Islet of Langerhans (tissue), 1 donor: ENCODE measurements around the gene C16orf82.
"Not testable (repeated sequence)": the region's sequence is repeated elsewhere in the genome, so short reads cannot be mapped to it uniquely, and the experiment has no call there.

ENCODE experiments used
- FAIRE-seq: peaks from one replicate; lab custom pipeline; 2011; peaks lifted over from hg19 to GRCh38; lab: Jason Lieb, UNC

The C16orf82 gene

DNA sequence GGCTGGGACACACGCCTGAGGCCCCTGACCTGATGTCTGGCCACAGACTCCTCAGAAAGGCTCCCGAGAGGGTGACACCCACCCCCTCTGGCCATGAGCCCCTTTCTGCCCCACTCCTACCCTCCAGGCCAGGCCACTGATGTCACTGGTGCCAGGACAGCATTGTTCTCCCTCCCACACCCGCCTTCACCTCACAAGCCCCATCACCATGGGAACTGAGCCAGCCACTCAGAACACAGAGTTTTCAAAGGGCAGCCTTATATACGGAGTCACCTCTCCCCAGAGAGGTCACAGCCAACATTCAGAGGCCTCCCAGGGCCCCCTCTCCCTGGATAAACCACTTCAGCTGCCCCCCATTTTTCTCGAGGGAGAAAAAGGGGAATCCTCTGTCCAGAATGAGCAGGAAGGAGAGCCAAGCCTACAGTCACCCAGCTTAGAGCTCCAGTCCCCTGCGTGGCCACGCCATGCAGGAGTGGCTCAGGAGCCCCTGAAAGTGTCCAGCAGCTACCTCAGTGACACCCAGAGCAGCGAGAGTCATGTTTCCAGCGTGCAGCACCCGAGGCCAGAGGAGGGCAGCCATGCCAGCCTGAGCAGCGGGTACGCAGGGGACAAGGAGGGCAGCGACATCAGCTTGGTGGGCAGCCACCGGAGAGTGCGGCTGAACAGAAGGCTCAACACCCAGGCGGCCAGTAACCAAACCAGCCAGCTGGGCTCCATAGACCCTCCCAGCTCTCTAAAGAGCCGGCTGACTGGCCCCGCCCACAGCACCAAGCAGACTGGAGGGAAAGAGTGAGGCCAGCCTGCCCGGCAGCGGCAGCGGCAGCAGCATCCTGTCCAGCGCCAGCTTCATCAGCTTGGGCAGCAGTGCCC lies at the start of gene C16orf82:
Gene C16orf82, plus strand, starts transcription at position 260 of the 870 bp plus-strand sequence.
- no peak for FAIRE-seq

DNA sequence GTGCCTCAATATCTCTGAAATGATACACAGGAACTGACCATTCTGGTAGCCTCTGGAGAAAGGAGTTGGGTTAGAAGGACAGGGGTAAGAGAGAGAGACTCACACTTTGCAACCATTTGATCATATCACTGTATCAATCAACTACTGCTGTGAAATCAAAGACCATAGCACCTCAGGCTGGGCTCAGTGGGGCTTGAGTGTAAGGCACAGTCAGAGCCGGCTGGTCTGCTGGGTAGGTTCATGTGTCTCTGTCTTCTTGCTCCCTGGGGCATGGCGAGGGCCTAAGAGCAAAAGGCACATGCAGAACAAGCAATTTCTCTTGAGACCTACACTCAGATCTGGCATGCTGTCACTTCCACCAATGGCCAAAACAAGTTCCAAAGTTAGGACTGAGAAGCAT lies 46.7 kb upstream of the C16orf82 start:
- FAIRE-seq = no peak

DNA sequence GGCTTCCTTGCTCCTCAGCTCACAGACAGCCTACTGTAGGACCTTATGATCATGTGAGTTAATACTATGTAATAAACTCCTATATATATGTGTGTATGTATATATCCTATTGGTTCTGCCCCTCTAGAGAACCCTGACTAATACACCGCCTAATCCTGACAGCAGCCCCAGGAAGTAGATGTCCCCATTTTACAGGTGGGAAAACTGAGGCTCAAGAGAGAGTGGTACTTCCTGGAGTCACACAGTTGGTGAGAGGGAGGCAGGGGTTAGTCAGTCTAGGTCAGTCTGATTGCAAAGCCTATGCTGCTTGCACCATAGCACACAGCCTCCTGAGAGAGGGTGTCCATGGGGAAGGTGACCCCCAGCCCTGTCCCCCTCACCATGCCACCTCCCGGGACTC lies 42.7 kb upstream of the C16orf82 start:
- FAIRE-seq = no peak

DNA sequence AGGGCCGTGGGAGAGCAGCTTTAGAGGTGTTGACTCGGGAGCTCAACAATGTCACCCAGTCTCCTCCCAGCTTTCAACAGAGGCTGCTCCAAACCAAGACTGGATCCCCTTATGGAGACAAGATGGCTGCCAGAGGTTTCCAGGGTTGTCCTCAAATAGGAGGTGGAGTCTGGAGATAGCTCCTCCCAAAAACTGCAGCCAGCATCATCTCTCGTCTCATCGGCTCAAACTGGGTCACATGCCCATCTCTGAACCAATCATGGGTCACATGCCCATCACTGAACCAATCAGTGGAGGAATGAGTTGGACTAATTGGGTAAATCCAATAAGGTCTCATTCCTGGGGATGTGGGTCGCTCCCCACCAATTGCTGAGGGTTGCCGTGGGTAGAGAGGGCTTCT lies 41.1 kb upstream of the C16orf82 start:
- FAIRE-seq = no peak

DNA sequence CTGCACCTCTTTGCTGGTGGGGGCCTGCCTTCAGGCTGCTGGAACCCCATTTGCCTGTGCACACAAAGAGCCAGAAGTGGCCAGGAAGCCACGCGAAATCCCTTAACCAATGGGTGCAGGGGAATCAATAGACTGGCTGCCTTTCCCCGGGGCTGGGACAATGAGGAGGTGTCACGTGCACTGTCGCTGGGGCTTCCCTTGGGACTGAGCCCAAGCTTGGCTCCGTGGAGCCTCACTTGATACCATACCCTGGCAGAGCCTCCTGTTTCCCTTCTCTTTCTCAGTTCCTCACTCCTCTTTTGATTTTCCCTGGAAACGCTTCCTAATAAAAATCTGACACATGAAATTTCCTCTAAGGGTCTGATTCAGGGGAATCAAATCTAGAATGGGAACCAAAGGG lies 38.8 kb upstream of the C16orf82 start:
- FAIRE-seq = no peak

DNA sequence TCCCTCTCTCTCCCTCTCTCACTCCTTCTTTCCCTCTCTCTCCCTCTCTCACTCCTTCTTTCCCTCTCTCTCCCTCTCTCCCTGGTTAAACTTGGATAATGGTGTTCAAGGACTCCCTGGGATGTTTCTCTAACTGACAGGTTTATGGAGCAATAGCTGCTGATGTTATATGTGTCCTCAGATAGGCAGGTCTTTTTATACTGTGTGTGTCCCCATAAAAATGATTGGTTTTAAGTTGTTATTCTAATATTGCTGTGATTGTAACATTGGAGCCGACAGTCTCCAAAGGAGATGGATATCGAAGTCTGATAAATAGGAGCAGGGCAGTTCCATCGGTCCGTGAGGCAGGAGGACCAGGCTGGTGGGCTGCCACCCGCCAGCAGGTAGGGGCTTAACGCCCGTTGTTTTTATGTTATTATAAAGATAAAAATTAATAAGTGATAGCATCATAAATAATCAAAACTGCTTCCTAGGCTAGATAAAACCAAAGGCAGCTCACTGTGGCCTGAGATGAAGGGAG lies 38.1 kb upstream of the C16orf82 start:
- no peak for FAIRE-seq

DNA sequence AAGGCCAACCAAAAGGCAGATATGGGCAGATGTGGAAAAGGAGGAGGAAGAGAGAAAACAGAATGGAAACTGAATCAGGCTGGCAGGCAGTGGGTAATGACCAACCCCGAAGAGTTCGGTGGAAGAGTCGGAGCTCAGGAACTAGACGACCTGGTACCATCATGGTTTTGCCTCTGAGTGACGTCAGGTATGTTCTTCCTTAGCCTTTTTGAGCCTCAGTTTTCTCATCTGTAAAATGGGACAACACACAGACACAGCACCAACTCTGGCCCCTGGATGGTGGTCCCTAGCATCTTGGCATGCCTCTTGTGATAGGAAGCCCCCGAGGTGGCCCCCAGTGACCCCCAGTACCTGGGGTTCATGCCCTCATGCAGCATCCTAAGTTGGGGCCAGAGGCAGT lies 37.2 kb upstream of the C16orf82 start:
- no peak for FAIRE-seq

DNA sequence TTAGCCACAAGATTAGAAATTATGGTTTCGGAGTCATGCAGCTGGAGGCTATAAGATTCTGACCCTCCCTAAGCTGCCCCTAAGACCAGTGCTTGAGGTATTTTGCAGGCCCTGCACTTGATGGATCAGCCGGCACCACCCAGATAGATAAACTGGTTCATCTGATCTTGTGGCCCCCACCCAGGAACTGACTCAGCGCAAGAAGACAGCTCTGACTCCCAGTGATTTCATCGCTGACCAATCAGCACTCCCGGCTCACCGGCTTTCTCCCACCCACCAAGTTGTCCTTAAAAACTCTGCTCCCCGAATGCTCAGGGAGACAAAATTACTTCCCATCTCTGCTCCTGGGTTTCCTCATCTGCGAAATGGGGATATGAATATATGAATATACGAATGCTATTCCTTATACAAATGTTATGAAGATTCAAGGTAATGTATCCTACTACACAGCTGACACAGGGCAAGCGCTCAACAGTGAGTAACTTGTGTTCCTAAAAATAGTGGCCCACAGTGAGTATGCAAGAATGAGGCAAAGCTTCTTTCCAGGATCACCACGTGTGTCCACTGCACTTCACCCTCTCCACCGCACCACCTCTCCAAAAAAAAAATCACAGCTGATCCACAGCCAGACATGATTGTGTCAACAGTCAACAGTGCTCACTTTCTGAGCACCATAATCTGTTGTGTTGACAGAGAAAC lies 33.3 kb upstream of the C16orf82 start:
- no peak for FAIRE-seq

DNA sequence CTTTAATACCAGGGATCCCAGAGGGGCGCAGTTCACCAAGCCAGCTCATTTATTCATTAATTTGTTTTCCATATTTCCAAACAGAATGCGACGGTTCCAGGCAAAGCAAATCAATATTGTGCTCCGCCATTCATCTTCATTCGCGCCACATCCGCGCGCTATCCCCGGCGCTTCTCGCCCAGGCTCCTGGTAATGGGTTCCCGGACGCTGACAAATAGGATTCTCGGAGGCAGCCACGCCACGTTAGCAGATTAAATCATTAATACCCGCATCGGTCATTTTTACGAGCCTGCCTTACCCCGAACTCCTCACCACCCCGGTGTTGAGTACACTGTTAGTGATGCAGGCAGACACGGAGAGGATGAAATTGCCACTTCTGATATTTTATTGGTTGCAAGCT lies 26.0 kb upstream of the C16orf82 start:
- FAIRE-seq = no peak

DNA sequence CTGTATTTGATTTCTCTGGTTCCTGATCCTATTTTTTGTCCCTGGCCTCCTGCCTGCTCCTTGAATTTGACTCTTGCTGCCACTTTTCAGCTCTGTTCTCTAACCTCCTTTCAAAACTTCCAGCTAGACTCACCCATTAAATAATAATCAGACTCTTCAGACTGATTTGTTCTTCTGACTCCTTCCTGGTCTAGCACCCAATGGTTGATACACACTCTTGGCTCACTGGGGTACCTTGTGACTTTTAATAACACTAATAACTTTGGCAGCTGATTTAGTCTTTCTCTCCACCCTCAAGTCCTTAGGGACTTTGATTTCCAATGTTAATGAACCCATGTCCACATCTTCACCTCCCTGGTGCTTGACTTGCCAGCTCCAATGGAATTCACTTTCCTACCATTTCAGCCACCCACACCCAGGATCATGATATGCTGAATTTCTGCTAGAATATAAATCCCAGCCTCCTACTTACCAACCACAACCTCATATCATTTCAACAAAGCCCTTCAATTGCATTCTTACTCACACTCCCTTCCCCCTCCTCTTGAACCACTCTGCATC lies 19.7 kb upstream of the C16orf82 start:
- FAIRE-seq = no peak

DNA sequence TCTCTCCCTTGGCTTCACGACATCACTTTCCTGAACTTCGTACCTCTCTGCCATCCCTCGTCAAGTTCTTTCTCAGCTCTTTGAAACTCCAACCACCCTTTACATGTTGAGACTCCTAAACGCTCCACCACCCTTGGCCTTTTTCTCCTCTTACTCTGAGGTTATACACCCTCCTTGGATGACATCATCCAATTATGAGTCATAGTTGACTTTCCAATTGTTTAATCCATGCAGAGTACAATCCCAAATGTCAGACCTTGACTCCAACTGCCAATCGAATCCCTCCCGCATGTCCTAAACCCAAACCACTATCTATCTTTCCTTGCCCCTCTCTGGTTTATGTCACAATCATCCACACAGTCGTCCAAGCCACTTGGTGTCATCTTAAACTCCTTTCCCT lies 18.4 kb upstream of the C16orf82 start:
- FAIRE-seq = no peak

DNA sequence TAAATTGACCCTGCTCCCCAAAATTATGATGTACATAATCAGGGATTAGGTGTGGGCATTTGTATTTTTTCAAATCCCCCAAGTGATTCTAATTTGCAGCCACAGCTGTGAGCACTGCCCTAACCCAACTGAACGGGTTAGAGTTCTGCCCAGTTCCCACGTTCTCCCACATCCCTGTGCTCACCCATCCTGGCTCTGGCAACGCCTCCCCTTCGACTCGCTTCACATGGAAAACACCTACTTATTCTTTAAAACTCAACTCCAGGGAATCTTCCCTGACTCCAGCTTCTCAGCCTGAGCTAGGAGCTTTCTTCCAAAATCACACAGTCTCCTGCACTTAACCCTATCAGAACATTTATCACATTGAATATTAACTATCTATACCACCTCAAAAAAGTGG lies 17.6 kb upstream of the C16orf82 start:
- FAIRE-seq = no peak

DNA sequence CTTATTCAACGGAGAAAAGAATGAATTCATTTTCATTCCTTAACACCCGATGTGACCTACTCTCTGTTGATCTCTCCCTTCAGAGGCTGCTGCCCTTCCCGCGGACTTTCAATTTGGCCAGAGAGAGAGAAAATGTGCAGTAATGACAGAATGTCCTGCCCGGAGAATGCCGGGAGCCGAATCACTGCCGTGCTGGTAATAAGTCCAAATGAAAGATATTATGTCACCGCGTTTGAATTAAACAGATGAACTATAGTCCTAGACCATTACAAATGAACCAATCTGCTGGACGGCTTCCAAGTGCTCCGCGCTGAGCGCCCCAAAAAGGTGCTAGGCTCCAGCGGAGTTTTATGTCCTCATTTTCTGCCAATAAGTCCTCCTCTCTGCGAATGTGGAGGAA lies 14.7 kb upstream of the C16orf82 start:
- no peak for FAIRE-seq

DNA sequence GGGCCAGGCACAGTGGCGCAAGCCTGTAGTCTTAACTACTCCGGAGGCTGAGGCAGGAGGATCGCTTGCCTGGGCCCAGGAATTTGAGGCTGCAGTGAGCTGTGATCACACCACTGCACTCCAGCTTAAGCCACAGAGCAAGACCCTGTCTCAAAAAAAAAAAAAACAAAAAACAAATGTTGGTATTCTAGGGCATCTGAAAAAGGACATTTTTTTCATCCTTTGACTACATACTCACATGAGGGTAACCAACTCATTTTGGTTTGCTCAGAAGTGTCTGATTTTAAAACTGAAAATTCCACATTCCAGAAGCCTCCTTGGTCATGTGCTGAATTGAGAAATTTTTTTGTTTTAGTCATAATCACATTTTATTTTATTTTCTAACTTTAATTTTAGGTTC lies 12.7 kb upstream of the C16orf82 start:
- FAIRE-seq = no peak

DNA sequence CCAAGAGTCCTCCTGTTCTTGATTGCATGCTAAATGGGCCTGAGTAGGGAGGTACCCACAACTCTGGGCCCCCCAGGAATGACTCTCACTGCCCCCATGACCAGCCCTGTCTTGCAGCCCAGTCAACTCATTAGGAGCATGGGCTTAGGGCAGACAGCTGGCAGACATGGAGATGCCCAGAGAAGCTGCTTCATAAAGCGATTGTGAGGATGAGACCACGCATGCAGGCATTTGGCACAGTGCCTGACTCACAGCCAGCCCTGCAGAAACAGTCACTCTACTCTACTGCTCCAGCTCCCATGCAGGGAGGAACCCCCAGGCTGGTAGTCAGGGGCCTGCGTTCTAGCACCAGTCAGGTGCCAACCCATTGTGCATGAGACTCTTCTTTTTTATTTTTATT lies 8.4 kb upstream of the C16orf82 start:
- no peak for FAIRE-seq

DNA sequence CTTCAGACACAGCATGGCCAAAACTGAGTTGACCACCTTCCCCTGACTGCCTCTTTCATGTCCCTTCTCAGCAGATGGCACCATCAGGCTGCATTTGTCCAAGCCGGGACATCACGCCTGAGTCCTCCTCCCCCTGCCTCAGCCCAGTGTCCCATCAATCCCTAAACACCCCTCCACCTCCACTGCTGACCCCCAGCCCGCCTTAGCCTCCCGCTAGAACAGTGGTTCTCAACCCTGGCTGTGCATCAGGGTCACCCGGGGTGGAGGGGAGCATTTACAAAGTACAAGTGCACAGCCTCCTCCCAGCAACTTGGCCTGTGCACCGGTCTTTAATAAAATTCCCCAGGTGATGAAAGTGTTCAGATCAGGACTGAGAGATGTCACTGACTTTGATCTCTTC lies 4.0 kb downstream of the C16orf82 start:
- no peak for FAIRE-seq

DNA sequence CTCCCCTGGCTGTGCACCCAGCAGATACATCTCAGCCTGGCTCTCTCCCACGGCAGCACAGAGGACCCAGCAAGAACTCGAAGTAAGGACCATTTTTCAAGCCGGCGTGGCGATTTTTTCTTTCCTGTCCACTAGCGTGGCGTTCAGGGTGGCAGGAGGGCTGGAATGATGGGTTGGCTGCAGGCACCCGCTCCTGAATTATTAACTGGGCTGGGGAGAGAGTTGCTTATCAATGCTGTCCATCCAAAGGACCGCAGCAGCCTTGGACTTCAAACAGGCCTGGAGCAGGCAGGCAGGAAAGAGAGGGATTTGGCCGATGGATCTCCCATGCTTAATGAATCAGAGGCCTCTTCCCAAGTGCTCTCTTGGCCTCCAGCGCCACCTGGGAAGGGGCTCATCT lies 7.0 kb downstream of the C16orf82 start:
- FAIRE-seq = no peak

DNA sequence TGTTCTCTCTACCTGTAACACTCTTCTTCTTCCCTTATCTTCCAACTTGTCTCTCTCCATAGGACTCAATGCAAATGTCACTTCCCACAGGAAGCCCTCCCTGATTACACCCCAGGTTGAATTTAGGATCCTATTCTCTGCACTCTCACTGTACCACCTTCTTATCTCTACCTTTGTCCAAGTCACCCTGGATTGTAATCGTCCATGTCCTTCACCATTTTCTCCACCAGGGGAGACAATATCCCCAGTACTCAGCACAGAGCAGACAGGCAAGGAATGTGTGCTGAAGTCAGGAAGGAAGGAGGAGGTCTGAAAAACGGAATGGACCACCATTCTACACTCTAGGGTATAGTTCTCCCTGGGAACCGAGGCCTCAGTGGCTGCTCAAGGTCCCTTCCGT lies 14.2 kb downstream of the C16orf82 start:
- no peak for FAIRE-seq

DNA sequence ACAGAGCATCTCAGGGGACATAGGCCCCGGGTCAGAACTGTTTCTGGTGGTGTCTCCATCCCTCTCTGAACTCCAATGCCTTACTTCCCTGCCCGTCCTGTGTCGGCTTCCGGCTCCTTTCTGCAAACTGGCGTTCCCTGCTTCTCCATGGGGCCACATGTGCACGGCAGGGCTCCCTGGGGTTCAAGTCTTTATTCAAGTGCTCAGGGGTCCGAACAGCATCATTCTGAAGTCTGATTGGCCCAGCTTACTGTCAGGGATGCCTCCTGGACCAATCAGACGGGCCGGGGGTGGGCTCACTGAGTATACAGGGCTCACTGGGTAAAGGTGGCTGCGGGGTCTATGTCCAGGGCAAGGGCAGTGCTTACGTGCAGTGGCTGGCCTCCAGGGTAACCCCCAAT lies 17.1 kb downstream of the C16orf82 start:
- no peak for FAIRE-seq

DNA sequence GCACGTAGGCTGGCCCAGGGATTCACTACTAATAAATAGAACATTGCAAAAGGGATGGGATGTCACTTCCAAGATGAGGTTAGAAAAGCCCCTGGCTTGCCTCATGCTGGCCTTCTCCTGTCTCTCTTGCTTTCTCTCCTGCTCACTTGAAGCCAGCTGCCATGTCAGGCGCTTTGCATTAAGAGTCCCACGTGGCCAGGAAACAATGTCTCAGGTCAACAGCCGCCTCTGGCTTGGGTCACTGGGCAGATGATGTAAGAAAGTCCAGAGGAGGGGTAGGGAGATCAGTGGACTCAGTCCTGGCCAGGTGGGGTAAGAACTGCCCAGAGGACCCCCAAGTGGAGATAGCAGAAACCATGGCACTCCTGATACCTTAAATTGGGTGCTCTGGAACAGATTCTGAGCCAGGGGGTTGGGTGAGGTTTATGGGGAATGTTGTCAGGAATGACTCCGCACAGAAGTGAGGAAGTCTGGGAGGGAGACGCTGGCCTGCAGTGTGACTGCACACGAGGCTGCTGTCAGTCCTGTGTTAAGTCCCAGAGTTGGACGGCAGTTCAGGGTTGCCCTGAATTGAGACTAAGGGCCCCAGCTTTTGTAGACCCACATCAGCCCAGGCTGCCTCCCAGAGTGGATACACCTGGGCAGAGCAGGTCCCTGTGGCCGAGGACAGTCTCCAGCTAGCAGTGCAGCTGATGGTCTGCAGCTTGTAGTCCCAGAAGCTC lies 17.7 kb downstream of the C16orf82 start:
- no peak for FAIRE-seq

DNA sequence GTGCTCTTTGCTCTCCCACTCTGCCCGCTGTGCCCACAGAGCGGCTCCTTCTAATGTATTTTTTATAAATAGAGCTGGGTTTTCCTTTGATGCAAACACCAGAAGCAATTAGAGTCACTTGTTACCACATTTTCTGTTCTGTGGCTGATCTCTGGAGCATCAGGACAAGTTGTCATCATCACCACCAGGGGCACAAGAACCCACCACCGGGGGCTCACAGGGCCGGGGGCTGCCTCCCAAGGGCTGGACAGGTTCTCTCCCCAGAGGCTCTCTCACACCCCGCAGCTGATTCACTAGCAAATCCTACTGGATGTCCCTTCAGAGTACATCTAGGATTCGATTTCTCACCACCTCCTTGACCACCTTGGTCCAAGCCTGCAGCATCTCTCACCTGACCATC lies 18.5 kb downstream of the C16orf82 start:
- no peak for FAIRE-seq

DNA sequence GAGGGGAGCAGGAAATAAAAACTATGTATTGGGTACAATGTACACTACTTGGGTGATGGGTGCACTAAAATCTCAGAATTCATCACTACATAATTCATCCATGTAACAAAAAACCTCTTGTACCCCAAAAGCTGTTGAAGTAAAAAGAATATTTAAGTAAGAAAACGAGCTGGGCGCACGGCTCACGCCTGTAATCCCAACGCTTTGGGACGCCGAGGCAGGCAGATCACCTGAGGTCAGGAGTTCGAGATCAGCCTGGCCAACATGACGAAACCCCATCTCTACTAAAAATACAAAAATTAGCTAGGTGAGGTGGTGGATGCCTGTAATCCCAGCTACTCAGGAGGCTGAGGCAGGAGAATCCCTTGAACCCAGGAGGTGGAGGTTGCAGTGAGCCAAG lies 19.3 kb downstream of the C16orf82 start:
- not testable (repeated sequence) for FAIRE-seq

DNA sequence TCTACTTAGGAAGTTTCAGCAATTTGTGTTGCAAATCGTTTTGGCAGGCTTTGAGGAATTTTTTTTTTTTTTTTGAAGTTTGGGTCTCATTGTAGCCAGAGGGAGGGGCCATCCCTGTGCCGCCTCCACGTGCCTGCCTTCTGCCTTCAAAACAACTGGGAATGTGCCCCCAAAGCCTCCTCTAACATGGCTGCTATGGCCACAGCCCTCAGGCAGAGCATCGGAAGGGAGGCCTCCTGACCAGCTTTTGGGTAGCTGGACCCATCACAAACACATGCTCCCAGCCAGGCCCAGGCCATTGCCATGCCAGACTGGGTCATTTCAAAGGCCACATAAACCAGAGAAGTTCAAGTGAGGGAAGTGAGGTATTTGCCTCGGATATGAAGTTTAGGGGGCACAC lies 21.5 kb downstream of the C16orf82 start:
- FAIRE-seq = no peak
